ENCODE measurements around the gene RAET1G. TPM values are rescaled to one million over a fixed set of nuclear protein-coding genes. Genes with fewer than 3 reads are reported as not detected.

The RAET1G gene
- total and polyA plus RNA-seq, 2 of the 13 experiments (the other 11 are each of a cell fraction or from before 2014, with no cell fraction given), result not detected

DNA sequence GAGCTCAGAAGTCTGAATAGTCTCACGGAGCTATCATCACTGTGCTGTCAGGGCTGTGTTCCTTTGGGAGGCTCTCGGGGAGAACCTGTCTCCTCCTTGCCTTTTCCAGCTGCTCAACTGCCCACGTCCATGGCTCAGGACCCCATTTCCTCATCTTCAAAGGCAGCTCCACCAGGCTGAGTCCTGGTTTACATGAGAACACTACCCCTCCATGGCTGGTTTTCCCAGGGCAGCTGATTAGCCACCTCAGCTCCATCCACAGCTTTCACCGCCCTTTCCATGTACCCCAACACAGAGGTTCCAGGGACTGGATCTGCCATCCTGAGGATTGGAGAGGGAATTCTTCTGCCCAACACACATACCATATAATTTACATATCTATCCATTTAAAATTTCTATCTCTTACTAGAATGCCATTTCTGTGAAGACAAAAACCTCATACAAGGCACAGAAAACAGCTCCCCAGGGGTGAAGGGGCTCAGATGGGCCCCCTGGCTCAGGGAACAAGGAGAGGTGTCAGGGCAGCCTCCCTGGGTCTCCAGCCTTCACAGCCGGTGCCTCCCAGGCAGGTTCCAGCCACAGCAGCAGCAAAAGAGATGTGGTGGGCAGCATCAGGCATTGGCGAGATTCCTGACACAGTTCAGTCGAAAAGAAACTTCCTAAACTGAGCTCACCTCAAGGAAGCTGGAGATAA is 22.8 kb downstream of the RAET1G start:
- Histone ChIP-seq H3K4me1 (ENCODE audit: insufficient read depth, low read length) (peaks cover 41% of the 10 kb centered on the region), H3K36me3 (replicated peaks in 1 of 2; ENCODE audit: control insufficient read depth in 1 of 2, insufficient read depth in 2 of 2, low read length in 2 of 2) (no peaks in the 10 kb centered on the region), H3K27ac (ENCODE audit: extremely low read length, insufficient read depth, low read length) (no peak overlapping the region), H3K4me3 (replicated peaks in 1 of 3; ENCODE audit: insufficient read depth in 1 of 3, low read depth in 2 of 3, low read length in 3 of 3) (no peak overlapping the region), H3K4me2 (ENCODE audit: low read depth, low read length) (no peak overlapping the region), H3K27me3 (ENCODE audit: control insufficient read depth in 1 of 2, insufficient read depth in 2 of 2, low read length in 2 of 2) (peaks cover 7 to 74% of the 10 kb centered on the region in 2 experiments), H3K9me3 (ENCODE audit: low read length) (no peaks in the 10 kb centered on the region), H3K9ac (ENCODE audit: insufficient read depth, low read depth, low read length) (no peak overlapping the region), H4K20me1 (ENCODE audit: insufficient read depth, low read length) (no peaks in the 10 kb centered on the region), H3K79me2 (ENCODE audit: insufficient read depth, low read length) (no peaks in the 10 kb centered on the region), H2AFZ (ENCODE audit: low read length) (no peak overlapping the region)
- BruUV-seq (replicated peaks), result no TSS peak
- ChIA-PET CTCF (ENCODE audit: low intra/inter-chr PET ratio, low total read pairs) (no interaction called here), POLR2A (no interaction called here)
- TF ChIP-seq ELF4 (CRISPR knock-in tag; IDR thresholded peaks at IDR 0.05; ENCODE audit: borderline replicate concordance) (no peak), BCL3 (CRISPR knock-in tag; IDR thresholded peaks at IDR 0.05) (no peak), NR2F1 (CRISPR knock-in tag; IDR thresholded peaks at IDR 0.05) (no peak), CHD4 (IDR thresholded peaks at IDR 0.05; ENCODE audit: borderline replicate concordance, low read length) (no peak), YEATS2 (CRISPR knock-in tag; IDR thresholded peaks at IDR 0.05; ENCODE audit: borderline replicate concordance) (no peak), ZNF331 (CRISPR knock-in tag; IDR thresholded peaks at IDR 0.05) (no peak), NPAS2 (CRISPR knock-in tag; IDR thresholded peaks at IDR 0.05; ENCODE audit: borderline replicate concordance) (no peak)
- ATAC-seq (no peak), FAIRE-seq (no peak), DNase-seq (ENCODE audit: low spot score) (no peak)
- in situ Hi-C loops (cut with HindIII; ENCODE audit: extremely low pct_ligation_motif_present, low pct_unique_long_range_greater_than_20kb), result no loop called here
- intact Hi-C loops (cut with micrococcal nuclease; ENCODE audit: unreplicated experiment), result no loop called here
- 13% methylated on average over 5 of the region's 7 CpGs for WGBS (ENCODE audit: low lambda C conversion rate)
